ENCODE data around the gene CLUH.

The CLUH gene

DNA sequence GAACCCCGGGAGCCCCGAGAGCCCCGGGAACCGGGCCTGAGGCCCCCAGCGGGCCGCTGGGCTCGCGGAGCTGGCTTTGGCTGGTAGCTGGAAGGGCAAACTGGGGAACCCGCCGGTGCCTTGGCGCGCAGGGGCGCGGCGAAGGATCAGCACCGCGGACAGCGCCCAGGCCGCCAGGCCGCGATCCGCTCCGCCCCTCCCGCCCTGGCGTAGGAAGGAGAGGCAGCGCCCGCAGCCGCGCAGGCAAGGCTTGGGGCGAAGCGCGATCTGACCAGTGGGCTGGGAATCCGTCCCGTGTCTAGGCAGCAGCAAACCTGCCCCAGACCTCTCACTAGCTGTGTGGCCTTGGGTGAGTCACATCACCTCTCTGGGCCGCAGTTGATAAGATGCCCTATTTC lies 38.2 kb upstream of the CLUH start:
- ChIA-PET CTCF (no interaction called here), POLR2A (no interaction called here)
- TF ChIP-seq, protein P1, sequence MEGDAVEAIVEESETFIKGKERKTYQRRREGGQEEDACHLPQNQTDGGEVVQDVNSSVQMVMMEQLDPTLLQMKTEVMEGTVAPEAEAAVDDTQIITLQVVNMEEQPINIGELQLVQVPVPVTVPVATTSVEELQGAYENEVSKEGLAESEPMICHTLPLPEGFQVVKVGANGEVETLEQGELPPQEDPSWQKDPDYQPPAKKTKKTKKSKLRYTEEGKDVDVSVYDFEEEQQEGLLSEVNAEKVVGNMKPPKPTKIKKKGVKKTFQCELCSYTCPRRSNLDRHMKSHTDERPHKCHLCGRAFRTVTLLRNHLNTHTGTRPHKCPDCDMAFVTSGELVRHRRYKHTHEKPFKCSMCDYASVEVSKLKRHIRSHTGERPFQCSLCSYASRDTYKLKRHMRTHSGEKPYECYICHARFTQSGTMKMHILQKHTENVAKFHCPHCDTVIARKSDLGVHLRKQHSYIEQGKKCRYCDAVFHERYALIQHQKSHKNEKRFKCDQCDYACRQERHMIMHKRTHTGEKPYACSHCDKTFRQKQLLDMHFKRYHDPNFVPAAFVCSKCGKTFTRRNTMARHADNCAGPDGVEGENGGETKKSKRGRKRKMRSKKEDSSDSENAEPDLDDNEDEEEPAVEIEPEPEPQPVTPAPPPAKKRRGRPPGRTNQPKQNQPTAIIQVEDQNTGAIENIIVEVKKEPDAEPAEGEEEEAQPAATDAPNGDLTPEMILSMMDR (IDR thresholded peaks at IDR 0.05; ENCODE audit: control extremely low read depth, extremely low read depth, low read depth, missing control alignments): no peak
- DNase-seq (ENCODE audit: extremely low spot score): peak; percentile 93

DNA sequence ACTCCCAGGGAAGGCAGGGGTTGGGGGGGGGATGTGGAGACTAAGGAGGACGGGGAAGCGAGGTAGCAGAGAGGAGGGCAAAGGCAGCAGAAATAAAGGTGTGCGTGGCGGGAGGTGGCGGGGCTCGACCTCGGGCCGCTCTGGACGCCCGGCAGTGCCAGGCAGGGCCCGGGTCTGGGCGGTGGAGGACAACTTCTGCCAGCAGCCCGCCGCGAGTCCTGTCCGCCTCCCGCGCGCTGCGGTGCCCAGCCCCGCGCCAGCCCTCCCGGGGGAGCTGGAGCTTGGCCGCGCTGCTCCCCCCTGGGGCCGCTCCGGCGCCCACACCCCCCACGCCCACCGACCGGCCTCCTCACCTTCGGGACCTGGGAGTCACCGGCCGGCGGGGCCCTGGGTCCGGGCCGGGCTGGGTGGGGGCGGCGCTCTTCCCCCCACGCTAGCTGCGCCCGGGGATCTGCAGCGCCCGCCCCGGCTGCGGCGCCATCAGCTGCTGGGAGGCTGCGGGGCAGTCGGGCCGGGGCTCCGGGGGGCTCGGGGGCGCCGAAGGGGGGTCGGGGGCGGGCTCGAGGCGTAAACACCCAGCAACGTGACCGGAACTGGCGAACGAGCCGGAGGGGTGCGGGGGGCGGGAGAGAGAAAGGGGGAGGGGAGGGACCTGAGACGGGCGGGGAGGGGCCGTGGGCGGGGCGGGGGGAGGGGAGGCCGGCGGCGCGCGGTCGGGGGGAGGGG lies 37.7 kb upstream of the CLUH start, which contains the start of gene CCDC92B:
CCDC92B (minus strand) TSS at position 595 of the 726 bp plus-strand sequence. CDS start 14,507 bp downstream, outside the sequence.
- POLR2A ChIA-PET: no interaction called here
- DNase-seq (ENCODE audit: extremely low spot score): no peak
- TF ChIP-seq, protein P1 (IDR thresholded peaks at IDR 0.05; ENCODE audit: control extremely low read depth, extremely low read depth, low read depth, missing control alignments): no peak
- CTCF ChIA-PET: no interaction called here

DNA sequence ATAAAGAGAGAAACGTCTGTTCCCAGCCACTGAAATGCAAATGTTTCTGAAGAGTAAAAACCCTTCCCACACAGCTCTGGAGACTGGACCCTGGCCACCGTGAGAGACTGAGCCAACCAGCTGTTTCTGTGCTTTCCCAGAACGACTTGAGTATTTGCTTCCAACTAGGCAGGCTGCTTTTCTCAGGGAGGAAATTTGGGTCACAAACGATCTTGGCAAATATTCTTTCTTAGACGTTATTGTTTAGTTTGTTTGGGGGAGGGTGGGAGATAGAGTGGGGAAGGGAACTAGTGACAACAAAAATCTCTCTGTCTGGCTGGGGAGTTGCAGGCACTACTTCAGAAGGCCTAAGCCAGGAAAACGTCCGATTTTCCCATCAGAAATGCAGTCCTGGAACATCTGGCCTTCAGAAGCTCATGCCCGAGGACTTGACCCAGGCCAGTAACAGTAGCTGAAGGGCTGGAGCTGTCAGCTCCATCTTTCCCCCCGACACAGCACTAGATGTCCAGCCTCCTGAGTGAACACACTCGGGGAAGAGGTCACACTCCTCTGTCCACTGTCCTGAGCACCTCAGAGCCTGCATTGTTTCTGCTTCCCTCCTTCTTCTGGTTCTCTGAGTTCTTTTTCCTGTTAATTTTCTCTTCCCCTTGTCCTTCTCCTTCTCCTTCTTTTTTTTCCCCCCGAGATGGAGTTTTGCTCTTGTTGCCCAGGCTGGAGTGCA lies 33.9 kb upstream of the CLUH start:
- CTCF ChIA-PET: no interaction called here
- DNase-seq (ENCODE audit: extremely low spot score): no peak
- TF ChIP-seq, protein P1 (IDR thresholded peaks at IDR 0.05; ENCODE audit: control extremely low read depth, extremely low read depth, low read depth, missing control alignments): no peak
- POLR2A ChIA-PET: no interaction called here

DNA sequence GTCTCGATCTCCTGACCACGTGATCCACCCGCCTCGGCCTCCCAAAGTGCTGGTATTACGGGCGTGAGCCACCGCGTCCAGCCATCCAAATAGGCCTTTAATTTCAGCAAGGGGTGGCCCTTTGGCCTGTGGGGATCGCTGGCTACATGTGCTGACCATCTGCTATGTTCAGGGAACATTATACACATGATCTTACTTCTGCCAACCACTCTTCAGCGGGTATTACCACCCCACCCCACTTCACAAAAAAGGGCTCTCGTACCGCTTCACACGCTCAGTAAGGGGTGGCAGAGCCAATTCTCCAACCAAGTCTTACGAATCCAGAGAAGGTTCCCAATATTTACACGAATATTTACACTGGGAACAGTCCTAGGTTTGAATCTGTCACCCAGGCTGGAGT lies 26.1 kb upstream of the CLUH start:
- no peak for DNase-seq (ENCODE audit: extremely low spot score)
- TF ChIP-seq, protein P1 (IDR thresholded peaks at IDR 0.05; ENCODE audit: control extremely low read depth, extremely low read depth, low read depth, missing control alignments): no peak
- ChIA-PET CTCF (no interaction called here), POLR2A (no interaction called here)

DNA sequence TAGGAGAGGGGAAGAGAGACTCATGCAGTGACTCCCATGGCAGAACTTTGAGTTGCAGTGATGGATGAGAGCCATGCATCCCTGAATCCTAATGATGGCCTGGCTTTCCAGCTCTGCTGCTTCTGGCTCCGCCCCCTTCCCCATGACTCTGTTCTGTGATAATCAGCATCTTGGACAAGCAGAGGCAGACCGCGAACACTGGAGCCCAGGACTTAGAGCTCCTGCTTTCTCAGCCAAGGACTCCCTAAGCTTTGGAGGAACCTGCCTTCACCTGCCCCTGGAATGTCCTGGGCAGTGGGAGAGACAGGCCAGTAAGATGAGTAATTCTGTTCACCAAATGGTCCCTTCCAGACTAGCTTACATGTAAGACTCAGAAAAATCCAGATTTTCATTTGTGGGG lies 25.4 kb upstream of the CLUH start:
- ChIA-PET POLR2A (no interaction called here), CTCF (no interaction called here)
- TF ChIP-seq, protein P1 (IDR thresholded peaks at IDR 0.05; ENCODE audit: control extremely low read depth, extremely low read depth, low read depth, missing control alignments): no peak
- DNase-seq (ENCODE audit: extremely low spot score): no peak

DNA sequence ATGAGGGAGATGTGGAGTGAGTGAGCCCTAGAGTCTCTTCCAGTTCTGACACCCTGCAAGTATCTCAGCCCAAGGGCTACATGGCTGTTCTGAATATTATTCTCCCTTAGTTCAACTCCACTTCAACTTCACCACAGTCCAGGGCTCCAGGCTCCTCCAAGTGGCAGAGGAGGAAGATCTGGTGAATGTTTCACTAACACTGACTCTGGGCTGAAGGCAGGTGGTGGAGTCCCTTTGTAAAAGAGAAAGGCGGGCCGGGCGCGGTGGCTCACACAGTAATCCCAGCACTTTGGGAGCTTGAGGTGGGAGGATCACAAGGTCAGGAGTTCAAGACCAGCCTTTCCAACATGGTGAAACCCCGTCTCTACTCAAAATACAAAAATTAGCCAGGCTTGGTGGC lies 24.3 kb upstream of the CLUH start:
- no peak for DNase-seq (ENCODE audit: extremely low spot score)
- TF ChIP-seq, protein P1 (IDR thresholded peaks at IDR 0.05; ENCODE audit: control extremely low read depth, extremely low read depth, low read depth, missing control alignments): no peak
- ChIA-PET CTCF (no interaction called here), POLR2A (no interaction called here)

Measured in GM10248 (cell line).